22Rv1 (cell line): ENCODE measurements around the gene ZG16B.

Experiments
- CTCF ChIP-seq: fragments of 450-650 bp; IDR thresholded peaks from 2 replicates; pipeline ENCODE4 v1.5.1; 2017; ENCODE audit warnings: mild to moderate bottlenecking
- ZFX ChIP-seq: fragments of 450-650 bp; IDR thresholded peaks from 2 replicates; pipeline ENCODE4 v1.6.1; 2017; ENCODE audit warnings: antibody characterized with exemption, borderline replicate concordance

- no peak for TF ChIP-seq CTCF
- TF ChIP-seq ZFX: no peak
Measured at GRCh38 chr16:2820836-2821486, 9.1 kb upstream of the ZG16B start.
